ENCODE data around the gene XPO5. TPM values are rescaled to one million over a fixed set of nuclear protein-coding genes. Genes with fewer than 3 reads are reported as not detected.
A peak's percentile ranks its signal among the peaks of the same experiment; 100 is the strongest.

The XPO5 gene
- total RNA-seq, 1 donor from 2014 or later = 32.4 TPM

DNA sequence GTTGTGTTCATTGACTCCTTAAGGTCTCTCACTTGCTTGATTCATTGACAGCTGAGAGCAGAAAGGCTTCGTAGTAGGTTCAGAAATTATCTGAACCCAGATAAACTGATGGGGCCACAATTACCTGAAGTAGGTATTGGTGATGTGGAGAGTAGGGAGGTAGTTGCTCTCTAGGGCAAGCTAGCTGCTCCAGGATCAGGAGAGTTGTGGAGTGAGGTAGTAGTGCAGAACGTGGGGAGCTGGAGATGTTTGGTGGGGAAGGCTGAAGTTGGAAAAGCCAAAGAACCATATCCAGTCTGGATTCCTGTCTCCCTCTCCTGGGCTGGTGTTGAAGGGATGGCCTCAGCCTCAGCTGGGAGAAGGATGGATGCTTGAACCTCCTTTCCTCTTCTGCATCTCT, 82.6 kb downstream of the XPO5 start:
- no peak for DNase-seq (ENCODE audit: low spot score)
- H3K4me3 Mint-ChIP-seq (ENCODE audit: unreplicated experiment) = no peak overlapping the region
- H3K9me3 Mint-ChIP-seq (ENCODE audit: low read depth) = no peaks in the 10 kb centered on the region
- TF ChIP-seq, protein P1, sequence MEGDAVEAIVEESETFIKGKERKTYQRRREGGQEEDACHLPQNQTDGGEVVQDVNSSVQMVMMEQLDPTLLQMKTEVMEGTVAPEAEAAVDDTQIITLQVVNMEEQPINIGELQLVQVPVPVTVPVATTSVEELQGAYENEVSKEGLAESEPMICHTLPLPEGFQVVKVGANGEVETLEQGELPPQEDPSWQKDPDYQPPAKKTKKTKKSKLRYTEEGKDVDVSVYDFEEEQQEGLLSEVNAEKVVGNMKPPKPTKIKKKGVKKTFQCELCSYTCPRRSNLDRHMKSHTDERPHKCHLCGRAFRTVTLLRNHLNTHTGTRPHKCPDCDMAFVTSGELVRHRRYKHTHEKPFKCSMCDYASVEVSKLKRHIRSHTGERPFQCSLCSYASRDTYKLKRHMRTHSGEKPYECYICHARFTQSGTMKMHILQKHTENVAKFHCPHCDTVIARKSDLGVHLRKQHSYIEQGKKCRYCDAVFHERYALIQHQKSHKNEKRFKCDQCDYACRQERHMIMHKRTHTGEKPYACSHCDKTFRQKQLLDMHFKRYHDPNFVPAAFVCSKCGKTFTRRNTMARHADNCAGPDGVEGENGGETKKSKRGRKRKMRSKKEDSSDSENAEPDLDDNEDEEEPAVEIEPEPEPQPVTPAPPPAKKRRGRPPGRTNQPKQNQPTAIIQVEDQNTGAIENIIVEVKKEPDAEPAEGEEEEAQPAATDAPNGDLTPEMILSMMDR (IDR thresholded peaks at IDR 0.05) = no peak
- H3K4me1 Mint-ChIP-seq (ENCODE audit: low read depth) = peaks cover 61% of the 10 kb centered on the region
- no peaks in the 10 kb centered on the region for H3K36me3 Mint-ChIP-seq (ENCODE audit: low read depth)
- H3K27me3 Mint-ChIP-seq (ENCODE audit: low read depth) = no peaks in the 10 kb centered on the region
- no peak overlapping the region for H3K27ac Mint-ChIP-seq (ENCODE audit: unreplicated experiment)

DNA sequence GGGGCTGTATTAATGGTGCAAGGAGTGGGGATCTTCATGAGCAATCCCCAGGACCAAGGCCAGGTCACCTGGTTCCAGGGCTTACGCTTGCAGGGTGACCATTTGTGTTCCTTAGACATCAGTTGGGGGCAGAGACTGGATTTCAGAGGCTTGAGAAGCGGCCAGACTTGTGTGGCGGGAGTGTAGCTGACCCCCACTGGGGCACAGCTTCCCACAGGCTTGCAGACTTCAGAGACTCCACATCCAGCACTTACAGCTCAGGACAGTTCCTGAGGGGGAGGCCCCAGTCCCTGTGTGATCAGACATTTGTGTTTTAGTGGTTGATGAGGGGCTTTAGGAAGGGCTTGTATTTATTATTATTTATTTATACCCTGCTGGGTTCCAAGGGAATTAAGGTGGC, 83.2 kb downstream of the XPO5 start:
- Mint-ChIP-seq H3K27me3 (ENCODE audit: low read depth) (no peaks in the 10 kb centered on the region), H3K27ac (ENCODE audit: unreplicated experiment) (peak overlapping the region; percentile 87), H3K4me1 (ENCODE audit: low read depth) (peaks cover 61% of the 10 kb centered on the region), H3K4me3 (ENCODE audit: unreplicated experiment) (no peak overlapping the region), H3K36me3 (ENCODE audit: low read depth) (no peaks in the 10 kb centered on the region), H3K9me3 (ENCODE audit: low read depth) (no peaks in the 10 kb centered on the region)
- DNase-seq (ENCODE audit: low spot score) = no peak
- TF ChIP-seq, protein P1 (IDR thresholded peaks at IDR 0.05) = no peak

DNA sequence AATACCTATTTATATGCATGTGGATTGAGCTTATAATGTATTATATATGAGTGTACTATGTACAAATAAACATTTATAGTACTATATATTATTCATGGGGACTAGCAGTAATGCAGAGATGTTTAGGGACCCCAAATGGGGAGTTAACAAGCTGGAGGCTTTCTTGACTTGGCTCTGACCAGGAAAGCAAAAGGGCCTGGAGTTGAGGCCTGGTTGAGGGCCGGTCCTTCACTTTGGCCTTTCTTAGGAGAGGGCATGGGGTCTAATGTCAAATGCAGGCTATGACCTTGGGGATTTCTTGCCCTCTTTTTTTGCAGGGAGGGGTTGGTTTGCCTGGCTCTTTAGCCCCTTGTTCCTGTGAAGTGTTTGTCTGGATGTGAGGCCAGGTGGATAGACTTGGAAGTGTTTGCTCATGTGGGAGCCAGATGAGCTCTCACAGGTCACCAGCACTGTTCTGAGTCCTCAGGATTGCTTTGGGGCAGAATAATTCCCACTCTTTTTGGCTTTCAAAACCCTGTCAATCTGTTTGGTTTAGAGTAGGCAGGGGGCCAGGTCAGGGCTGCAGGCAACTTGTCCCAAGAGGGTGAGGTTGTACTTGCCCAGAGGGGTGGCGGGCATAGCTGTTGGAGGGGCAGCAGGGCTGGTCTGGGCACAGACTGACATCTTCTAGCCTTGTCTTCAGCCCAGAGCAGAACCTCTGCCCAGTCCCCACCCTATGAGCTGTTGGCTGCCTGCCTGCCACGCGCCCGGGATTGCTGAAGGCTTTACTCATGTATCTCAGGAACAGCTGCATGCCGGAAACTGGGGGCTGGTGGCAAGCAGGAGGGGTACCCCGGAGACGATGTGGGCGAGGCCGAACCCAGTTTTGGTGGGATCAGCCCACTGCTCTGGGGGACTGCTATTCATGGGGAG, 83.8 kb downstream of the XPO5 start:
- H3K4me1 Mint-ChIP-seq (ENCODE audit: low read depth) = peaks cover 56% of the 10 kb centered on the region
- H3K27ac Mint-ChIP-seq (ENCODE audit: unreplicated experiment) = peak overlapping the region; percentile 87
- H3K9me3 Mint-ChIP-seq (ENCODE audit: low read depth) = no peaks in the 10 kb centered on the region
- H3K4me3 Mint-ChIP-seq (ENCODE audit: unreplicated experiment) = peak overlapping the region; percentile 34
- TF ChIP-seq, protein P1 (IDR thresholded peaks at IDR 0.05) = no peak
- DNase-seq (ENCODE audit: low spot score) = no peak
- H3K36me3 Mint-ChIP-seq (ENCODE audit: low read depth) = no peaks in the 10 kb centered on the region
- no peaks in the 10 kb centered on the region for H3K27me3 Mint-ChIP-seq (ENCODE audit: low read depth)

DNA sequence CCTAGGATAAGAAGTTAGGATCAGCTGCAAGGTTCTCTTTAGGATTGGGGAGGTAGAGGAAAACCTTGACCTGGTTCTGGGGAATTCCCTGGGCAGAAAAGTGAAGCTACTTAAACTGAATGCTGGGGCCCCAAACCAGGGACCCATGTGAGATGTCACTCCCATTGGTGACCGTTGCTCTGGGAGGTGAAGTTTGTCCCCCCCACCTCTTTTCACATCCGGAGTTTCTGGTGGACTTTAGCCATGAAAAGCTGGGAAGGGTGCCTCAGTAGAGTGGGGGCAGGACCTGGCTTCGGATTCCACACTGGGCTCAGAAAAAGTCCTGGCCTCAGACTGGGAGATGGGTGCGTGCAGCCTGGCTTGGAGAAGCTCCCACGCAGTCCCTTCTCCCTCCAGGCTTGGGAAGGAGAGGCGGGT, 85.3 kb downstream of the XPO5 start:
- Mint-ChIP-seq H3K36me3 (ENCODE audit: low read depth) (no peaks in the 10 kb centered on the region), H3K4me1 (ENCODE audit: low read depth) (peaks cover 41% of the 10 kb centered on the region), H3K27ac (ENCODE audit: unreplicated experiment) (no peak overlapping the region), H3K9me3 (ENCODE audit: low read depth) (no peaks in the 10 kb centered on the region), H3K4me3 (ENCODE audit: unreplicated experiment) (no peak overlapping the region), H3K27me3 (ENCODE audit: low read depth) (no peaks in the 10 kb centered on the region)
- DNase-seq (ENCODE audit: low spot score) = no peak
- TF ChIP-seq, protein P1 (IDR thresholded peaks at IDR 0.05) = no peak

DNA sequence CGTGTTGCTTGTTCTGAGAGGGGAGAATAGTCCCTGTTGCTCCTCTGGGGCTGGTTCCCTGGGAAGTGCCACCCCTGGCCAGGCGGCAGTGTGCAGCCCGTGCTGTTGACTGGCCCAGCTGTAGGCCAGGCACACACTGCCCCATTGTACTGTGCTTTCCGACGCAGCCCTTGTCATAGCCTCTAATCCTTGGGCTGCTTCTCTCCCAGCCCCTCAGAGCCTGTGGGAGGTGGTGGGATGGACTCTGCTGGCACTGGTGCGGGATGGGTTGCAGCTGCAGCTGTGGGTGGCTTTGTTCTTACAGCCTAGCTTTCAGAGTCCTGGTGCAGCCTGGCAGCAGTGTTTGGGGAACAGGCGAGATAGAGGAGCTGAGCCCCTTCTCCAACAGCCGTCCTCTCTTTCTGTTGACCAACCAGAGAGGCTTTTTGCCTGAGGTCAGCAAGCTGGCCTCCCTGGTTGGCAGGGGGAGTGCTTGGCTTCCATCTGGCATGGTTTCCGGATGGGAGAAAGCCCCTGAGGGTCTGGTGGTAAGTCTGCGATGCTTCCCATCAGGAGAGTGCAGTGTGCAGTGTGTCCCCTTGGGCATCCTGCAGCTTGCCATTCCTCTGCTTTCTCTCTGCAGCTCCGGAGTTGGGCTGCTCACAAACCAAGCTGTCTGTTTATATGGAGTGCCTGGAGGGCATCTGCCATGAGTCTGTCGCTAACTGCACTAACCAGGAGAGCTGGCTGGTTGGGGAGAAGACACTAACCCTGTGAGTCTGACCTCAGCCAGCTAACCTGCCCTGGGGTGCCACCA, 86.4 kb downstream of the XPO5 start:
- Mint-ChIP-seq H3K27ac (ENCODE audit: unreplicated experiment) (no peak overlapping the region), H3K36me3 (ENCODE audit: low read depth) (no peaks in the 10 kb centered on the region), H3K27me3 (ENCODE audit: low read depth) (no peaks in the 10 kb centered on the region), H3K4me3 (ENCODE audit: unreplicated experiment) (no peak overlapping the region), H3K9me3 (ENCODE audit: low read depth) (no peaks in the 10 kb centered on the region), H3K4me1 (ENCODE audit: low read depth) (peaks cover 34% of the 10 kb centered on the region)
- TF ChIP-seq, protein P1 (IDR thresholded peaks at IDR 0.05) = no peak
- DNase-seq (ENCODE audit: low spot score) = no peak
